ENCODE data around the gene CENPL.

- TF ChIP-seq, protein P1, sequence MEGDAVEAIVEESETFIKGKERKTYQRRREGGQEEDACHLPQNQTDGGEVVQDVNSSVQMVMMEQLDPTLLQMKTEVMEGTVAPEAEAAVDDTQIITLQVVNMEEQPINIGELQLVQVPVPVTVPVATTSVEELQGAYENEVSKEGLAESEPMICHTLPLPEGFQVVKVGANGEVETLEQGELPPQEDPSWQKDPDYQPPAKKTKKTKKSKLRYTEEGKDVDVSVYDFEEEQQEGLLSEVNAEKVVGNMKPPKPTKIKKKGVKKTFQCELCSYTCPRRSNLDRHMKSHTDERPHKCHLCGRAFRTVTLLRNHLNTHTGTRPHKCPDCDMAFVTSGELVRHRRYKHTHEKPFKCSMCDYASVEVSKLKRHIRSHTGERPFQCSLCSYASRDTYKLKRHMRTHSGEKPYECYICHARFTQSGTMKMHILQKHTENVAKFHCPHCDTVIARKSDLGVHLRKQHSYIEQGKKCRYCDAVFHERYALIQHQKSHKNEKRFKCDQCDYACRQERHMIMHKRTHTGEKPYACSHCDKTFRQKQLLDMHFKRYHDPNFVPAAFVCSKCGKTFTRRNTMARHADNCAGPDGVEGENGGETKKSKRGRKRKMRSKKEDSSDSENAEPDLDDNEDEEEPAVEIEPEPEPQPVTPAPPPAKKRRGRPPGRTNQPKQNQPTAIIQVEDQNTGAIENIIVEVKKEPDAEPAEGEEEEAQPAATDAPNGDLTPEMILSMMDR (IDR thresholded peaks at IDR 0.05), result no peak
- no peak for TF ChIP-seq POLR2AphosphoS5 (IDR thresholded peaks at IDR 0.05)
Observed at GRCh38 chr1:173871091-173871490, 46.4 kb upstream of the CENPL start.

All from upper lobe of left lung (tissue), 4 donors.